ENCODE data around the gene SUN1.
A peak's percentile ranks its signal among the peaks of the same experiment; 100 is the strongest.

The SUN1 gene

GRCh38 chr7:832167-832967 is at the start of gene SUN1:
SUN1 (plus strand) TSS chr7:832476; CDS start chr7:832525, 49 bp downstream.
- TF ChIP-seq CTCF (IDR thresholded peaks at IDR 0.05; ENCODE audit: low read depth, low read length, missing control alignments) = peak; percentile 11
- no peak within 1 kb of the TSS for H3K4me3 ChIP-seq (ENCODE audit: low read depth, low read length)
- in situ Hi-C loops (cut with HindIII; ENCODE audit: low pct_ligation_motif_present, low sequenced_read_pairs) = no loop called here
- DNase-seq = peak; percentile 86
- H3K27me3 ChIP-seq (replicated peaks) = no peaks in the 10 kb centered on the region
- peak within 1 kb of the TSS; percentile 95 for H3K27ac ChIP-seq
- H3K36me3 ChIP-seq (replicated peaks) = no peaks in the 10 kb centered on the region

GRCh38 chr7:782718-783449 is 49.4 kb upstream of the SUN1 start:
- no peak overlapping the region for H3K27ac ChIP-seq
- DNase-seq = no peak
- peaks cover 18% of the 10 kb centered on the region for H3K36me3 ChIP-seq (replicated peaks)
- TF ChIP-seq CTCF (IDR thresholded peaks at IDR 0.05; ENCODE audit: low read depth, low read length, missing control alignments) = no peak
- H3K27me3 ChIP-seq (replicated peaks) = no peaks in the 10 kb centered on the region
- no peak overlapping the region for H3K4me3 ChIP-seq (ENCODE audit: low read depth, low read length)
- in situ Hi-C loops (cut with HindIII; ENCODE audit: low pct_ligation_motif_present, low sequenced_read_pairs) = no loop called here

GRCh38 chr7:783556-784490 is 48.5 kb upstream of the SUN1 start:
- H3K4me3 ChIP-seq (ENCODE audit: low read depth, low read length) = no peak overlapping the region
- no peaks in the 10 kb centered on the region for H3K27me3 ChIP-seq (replicated peaks)
- no peak for DNase-seq
- TF ChIP-seq CTCF (IDR thresholded peaks at IDR 0.05; ENCODE audit: low read depth, low read length, missing control alignments) = no peak
- no peak overlapping the region for H3K27ac ChIP-seq
- in situ Hi-C loops (cut with HindIII; ENCODE audit: low pct_ligation_motif_present, low sequenced_read_pairs) = no loop called here
- H3K36me3 ChIP-seq (replicated peaks) = peaks cover 21% of the 10 kb centered on the region

GRCh38 chr7:784971-785370 is 47.3 kb upstream of the SUN1 start:
- in situ Hi-C loops (cut with HindIII; ENCODE audit: low pct_ligation_motif_present, low sequenced_read_pairs) = no loop called here
- Histone ChIP-seq H3K27me3 (replicated peaks) (no peaks in the 10 kb centered on the region), H3K27ac (no peak overlapping the region), H3K4me3 (ENCODE audit: low read depth, low read length) (no peak overlapping the region), H3K36me3 (replicated peaks) (peaks cover 21% of the 10 kb centered on the region)
- no peak for DNase-seq
- TF ChIP-seq CTCF (IDR thresholded peaks at IDR 0.05; ENCODE audit: low read depth, low read length, missing control alignments) = no peak

GRCh38 chr7:785416-785815 is 46.9 kb upstream of the SUN1 start:
- Histone ChIP-seq H3K4me3 (ENCODE audit: low read depth, low read length) (no peak overlapping the region), H3K27ac (no peak overlapping the region), H3K36me3 (replicated peaks) (peaks cover 21% of the 10 kb centered on the region), H3K27me3 (replicated peaks) (no peaks in the 10 kb centered on the region)
- in situ Hi-C loops (cut with HindIII; ENCODE audit: low pct_ligation_motif_present, low sequenced_read_pairs) = no loop called here
- no peak for TF ChIP-seq CTCF (IDR thresholded peaks at IDR 0.05; ENCODE audit: low read depth, low read length, missing control alignments)
- DNase-seq = no peak
